ENCODE results near the gene RETREG2.

GRCh38 chr2:219223831-219224610, 45.9 kb downstream of the RETREG2 start:
- TF ChIP-seq EZH2phosphoT487 (IDR thresholded peaks at IDR 0.05; ENCODE audit: insufficient read depth, low read depth) (no peak), EZH2 (IDR thresholded peaks at IDR 0.05; ENCODE audit: insufficient read depth, poor library complexity, severe bottlenecking) (no peak)

All from GM23248 (cell line).